ENCODE data around the gene SETD1A.

Gene SETD1A

DNA sequence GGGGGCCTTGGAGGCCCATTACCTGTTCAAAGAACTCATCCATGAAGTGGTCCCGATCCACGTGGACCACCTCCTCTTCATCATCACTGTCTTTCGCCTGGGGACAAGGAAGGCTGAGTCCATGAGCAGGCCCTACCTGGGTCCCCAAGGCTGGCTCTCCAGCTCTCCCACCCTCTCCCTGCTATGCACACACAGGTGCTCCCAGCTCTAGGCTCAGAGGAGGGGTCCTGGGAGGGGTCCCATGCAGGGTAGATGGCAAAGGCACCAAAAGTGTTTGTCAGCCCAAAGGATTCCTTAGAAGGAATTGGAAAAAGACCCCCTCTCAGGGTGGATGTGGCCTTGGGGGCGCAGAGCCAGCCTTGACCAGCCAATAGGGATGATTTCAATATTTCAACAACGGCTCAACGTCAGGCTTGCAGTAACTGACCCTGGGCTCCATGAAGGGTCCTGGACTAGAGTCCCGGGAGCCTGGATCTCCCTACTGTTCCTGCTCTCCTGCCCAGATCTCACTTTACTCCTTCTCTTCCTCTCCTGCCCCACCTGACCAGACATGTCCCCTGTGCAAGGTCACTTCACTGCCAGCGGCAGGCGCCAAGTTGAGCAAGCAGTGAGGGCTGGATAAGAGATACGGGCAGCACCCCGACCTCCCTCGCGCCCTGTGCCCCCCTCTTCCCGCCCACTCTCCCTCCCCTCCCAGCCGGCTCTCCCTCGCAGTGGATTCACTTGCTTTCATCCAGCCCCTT is 44.1 kb downstream of the SETD1A start:
- Histone ChIP-seq H3K4ac (ENCODE audit: low read depth, low read length) (no peak overlapping the region), H4K12ac (ENCODE audit: low read depth, low read length) (no peak overlapping the region), H3K9ac (ENCODE audit: low read length) (no peak overlapping the region), H2BK12ac (ENCODE audit: low read length) (no peak overlapping the region), H3K79me2 (ENCODE audit: control insufficient read depth, insufficient read depth, low read length, poor library complexity) (peaks cover 2% of the 10 kb centered on the region), H2BK5ac (ENCODE audit: low read depth, low read length, poor library complexity) (no peak overlapping the region), H3K9me3 (ENCODE audit: insufficient read depth, low read depth, low read length) (peaks cover 1% of the 10 kb centered on the region), H3K4me2 (ENCODE audit: low read length) (no peak overlapping the region), H3K23ac (ENCODE audit: low read length) (no peak overlapping the region), H3K14ac (ENCODE audit: low read length) (no peak overlapping the region), H3K36me3 (ENCODE audit: control insufficient read depth in 1 of 2, insufficient read depth in 2 of 2, low read length in 2 of 2) (no peaks in the 10 kb centered on the region), H3K79me1 (ENCODE audit: low read length) (peaks cover 2% of the 10 kb centered on the region), H2BK120ac (ENCODE audit: insufficient read depth, low read length, poor library complexity) (no peak overlapping the region), H3K4me3 (ENCODE audit: low read depth, low read length) (no peak overlapping the region), H3K27me3 (ENCODE audit: insufficient read depth, low read length) (no peaks in the 10 kb centered on the region), H4K91ac (ENCODE audit: low read depth, low read length) (no peak overlapping the region), H2AFZ (ENCODE audit: insufficient read depth, low read length, poor library complexity) (no peak overlapping the region), H4K8ac (ENCODE audit: low read depth, low read length) (no peak overlapping the region), H3K27ac (ENCODE audit: low read depth, low read length) (no peak overlapping the region), H3K4me1 (ENCODE audit: control insufficient read depth in 1 of 2, insufficient read depth in 2 of 2, low read length in 2 of 2) (peaks cover 22 to 24% of the 10 kb centered on the region in 2 experiments), H2AK5ac (ENCODE audit: low read length) (no peak overlapping the region), H3K18ac (ENCODE audit: low read length) (no peak overlapping the region)
- WGBS (ENCODE audit: extremely low coverage, insufficient coverage, insufficient read length): no CpG with 5 or more reads among the region's 16 CpGs
- DNase-seq: no peak

- no peak overlapping the region for H2BK12ac ChIP-seq (ENCODE audit: low read length)
- H3K27ac ChIP-seq (ENCODE audit: low read depth, low read length): no peak overlapping the region
- H4K8ac ChIP-seq (ENCODE audit: low read depth, low read length): no peak overlapping the region
- H3K4ac ChIP-seq (ENCODE audit: low read depth, low read length): no peak overlapping the region
- peaks cover 1% of the 10 kb centered on the region for H3K9me3 ChIP-seq (ENCODE audit: insufficient read depth, low read depth, low read length)
- H4K91ac ChIP-seq (ENCODE audit: low read depth, low read length): no peak overlapping the region
- peaks cover 21 to 22% of the 10 kb centered on the region in 2 experiments for H3K4me1 ChIP-seq (ENCODE audit: control insufficient read depth in 1 of 2, insufficient read depth in 2 of 2, low read length in 2 of 2)
- H2AFZ ChIP-seq (ENCODE audit: insufficient read depth, low read length, poor library complexity): no peak overlapping the region
- H3K79me1 ChIP-seq (ENCODE audit: low read length): peaks cover 2% of the 10 kb centered on the region
- WGBS (ENCODE audit: extremely low coverage, insufficient coverage, insufficient read length): no CpG with 5 or more reads among the region's 10 CpGs
- no peak overlapping the region for H4K12ac ChIP-seq (ENCODE audit: low read depth, low read length)
- peak; percentile 34 to 36 for DNase-seq
- no peaks in the 10 kb centered on the region for H3K36me3 ChIP-seq (ENCODE audit: control insufficient read depth in 1 of 2, insufficient read depth in 2 of 2, low read length in 2 of 2)
- no peak overlapping the region for H3K23ac ChIP-seq (ENCODE audit: low read length)
- no peak overlapping the region for H2BK120ac ChIP-seq (ENCODE audit: insufficient read depth, low read length, poor library complexity)
- H3K9ac ChIP-seq (ENCODE audit: low read length): no peak overlapping the region
- H3K4me2 ChIP-seq (ENCODE audit: low read length): no peak overlapping the region
- H3K14ac ChIP-seq (ENCODE audit: low read length): no peak overlapping the region
- no peak overlapping the region for H3K18ac ChIP-seq (ENCODE audit: low read length)
- H3K79me2 ChIP-seq (ENCODE audit: control insufficient read depth, insufficient read depth, low read length, poor library complexity): peaks cover 2% of the 10 kb centered on the region
- no peak overlapping the region for H2BK5ac ChIP-seq (ENCODE audit: low read depth, low read length, poor library complexity)
- H2AK5ac ChIP-seq (ENCODE audit: low read length): no peak overlapping the region
- H3K4me3 ChIP-seq (ENCODE audit: low read depth, low read length): no peak overlapping the region
- no peaks in the 10 kb centered on the region for H3K27me3 ChIP-seq (ENCODE audit: insufficient read depth, low read length)
These were observed 44.7 kb downstream of the SETD1A start for GRCh38 chr16:31002250-31002700.

DNA sequence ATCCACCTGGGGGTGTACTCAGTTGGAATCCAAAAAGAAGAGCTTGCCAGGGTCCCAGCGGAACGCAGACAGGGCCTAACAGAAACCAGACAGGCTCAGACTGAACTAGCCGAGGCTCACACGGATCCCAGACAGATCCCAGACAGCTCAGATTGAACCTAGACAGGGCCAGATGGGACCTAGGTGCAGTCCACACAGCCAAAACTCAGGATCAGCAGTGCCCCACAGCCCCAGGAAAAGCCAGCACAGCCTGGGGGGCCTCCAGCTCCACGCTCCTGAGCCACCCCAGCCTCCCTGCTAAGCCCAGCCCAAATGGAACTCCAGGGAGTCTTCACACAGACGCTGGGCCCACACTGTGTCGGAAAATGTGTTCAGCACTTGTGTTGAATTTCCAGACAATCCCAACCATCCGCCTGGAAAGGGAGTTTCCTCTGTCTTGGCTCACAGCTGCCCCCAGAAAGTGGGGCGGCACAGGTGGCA is 45.3 kb downstream of the SETD1A start:
- Histone ChIP-seq H3K27me3 (ENCODE audit: insufficient read depth, low read length) (no peaks in the 10 kb centered on the region), H2BK12ac (ENCODE audit: low read length) (no peak overlapping the region), H3K79me1 (ENCODE audit: low read length) (no peaks in the 10 kb centered on the region), H3K4me1 (ENCODE audit: control insufficient read depth in 1 of 2, insufficient read depth in 2 of 2, low read length in 2 of 2) (peaks cover 15% of the 10 kb centered on the region in 2 experiments), H4K8ac (ENCODE audit: low read depth, low read length) (no peak overlapping the region), H3K27ac (ENCODE audit: low read depth, low read length) (no peak overlapping the region), H3K9ac (ENCODE audit: low read length) (no peak overlapping the region), H3K79me2 (ENCODE audit: control insufficient read depth, insufficient read depth, low read length, poor library complexity) (no peaks in the 10 kb centered on the region), H3K18ac (ENCODE audit: low read length) (no peak overlapping the region), H3K4me2 (ENCODE audit: low read length) (no peak overlapping the region), H3K4me3 (ENCODE audit: low read depth, low read length) (no peak overlapping the region), H4K12ac (ENCODE audit: low read depth, low read length) (no peak overlapping the region), H3K23ac (ENCODE audit: low read length) (no peak overlapping the region), H2BK5ac (ENCODE audit: low read depth, low read length, poor library complexity) (no peak overlapping the region), H3K9me3 (ENCODE audit: insufficient read depth, low read depth, low read length) (peaks cover 1% of the 10 kb centered on the region), H4K91ac (ENCODE audit: low read depth, low read length) (no peak overlapping the region), H3K4ac (ENCODE audit: low read depth, low read length) (no peak overlapping the region), H3K14ac (ENCODE audit: low read length) (no peak overlapping the region), H2BK120ac (ENCODE audit: insufficient read depth, low read length, poor library complexity) (no peak overlapping the region), H3K36me3 (ENCODE audit: control insufficient read depth in 1 of 2, insufficient read depth in 2 of 2, low read length in 2 of 2) (no peaks in the 10 kb centered on the region), H2AFZ (ENCODE audit: insufficient read depth, low read length, poor library complexity) (no peak overlapping the region), H2AK5ac (ENCODE audit: low read length) (no peak overlapping the region)
- WGBS (ENCODE audit: extremely low coverage, insufficient coverage, insufficient read length): no CpG with 5 or more reads among the region's 9 CpGs
- no peak for DNase-seq

GRCh38 chr16:31003744-31004143 is 46.2 kb downstream of the SETD1A start:
- peaks cover 8 to 9% of the 10 kb centered on the region in 2 experiments for H3K4me1 ChIP-seq (ENCODE audit: control insufficient read depth in 1 of 2, insufficient read depth in 2 of 2, low read length in 2 of 2)
- no peak overlapping the region for H2AK5ac ChIP-seq (ENCODE audit: low read length)
- H2BK5ac ChIP-seq (ENCODE audit: low read depth, low read length, poor library complexity): no peak overlapping the region
- H3K14ac ChIP-seq (ENCODE audit: low read length): no peak overlapping the region
- H4K8ac ChIP-seq (ENCODE audit: low read depth, low read length): no peak overlapping the region
- DNase-seq: no peak
- no peaks in the 10 kb centered on the region for H3K36me3 ChIP-seq (ENCODE audit: control insufficient read depth in 1 of 2, insufficient read depth in 2 of 2, low read length in 2 of 2)
- H3K27me3 ChIP-seq (ENCODE audit: insufficient read depth, low read length): no peaks in the 10 kb centered on the region
- no peak overlapping the region for H3K4me2 ChIP-seq (ENCODE audit: low read length)
- H2AFZ ChIP-seq (ENCODE audit: insufficient read depth, low read length, poor library complexity): no peak overlapping the region
- no peaks in the 10 kb centered on the region for H3K79me2 ChIP-seq (ENCODE audit: control insufficient read depth, insufficient read depth, low read length, poor library complexity)
- peaks cover 1% of the 10 kb centered on the region for H3K9me3 ChIP-seq (ENCODE audit: insufficient read depth, low read depth, low read length)
- H4K12ac ChIP-seq (ENCODE audit: low read depth, low read length): no peak overlapping the region
- H2BK12ac ChIP-seq (ENCODE audit: low read length): no peak overlapping the region
- WGBS (ENCODE audit: extremely low coverage, insufficient coverage, insufficient read length): no CpG with 5 or more reads among the region's 6 CpGs
- H3K9ac ChIP-seq (ENCODE audit: low read length): no peak overlapping the region
- H3K4me3 ChIP-seq (ENCODE audit: low read depth, low read length): no peak overlapping the region
- H3K27ac ChIP-seq (ENCODE audit: low read depth, low read length): no peak overlapping the region
- H4K91ac ChIP-seq (ENCODE audit: low read depth, low read length): no peak overlapping the region
- H3K23ac ChIP-seq (ENCODE audit: low read length): no peak overlapping the region
- H3K4ac ChIP-seq (ENCODE audit: low read depth, low read length): no peak overlapping the region
- H3K18ac ChIP-seq (ENCODE audit: low read length): no peak overlapping the region
- no peak overlapping the region for H2BK120ac ChIP-seq (ENCODE audit: insufficient read depth, low read length, poor library complexity)
- no peaks in the 10 kb centered on the region for H3K79me1 ChIP-seq (ENCODE audit: low read length)
